GM21390 (cell line): ENCODE data around the gene GPR15LG.
A peak's percentile ranks its signal among the peaks of the same experiment; 100 is the strongest.
"Not testable (repeated sequence)": the region's sequence is repeated elsewhere in the genome, so short reads cannot be mapped to it uniquely, and the experiment has no call there.

Experiments
- ATAC-seq: cut with Tn5 transposase; IDR thresholded peaks from one replicate; pipeline ENCODE4 v1.9.1; 2021; ENCODE audit not compliant: unreplicated experiment

GPR15LG gene

GRCh38 chr10:84173501-84173929 is at the start of gene GPR15LG:
TSS of gene GPR15LG (plus strand) at chr10:84173801. CDS start at chr10:84173852, 51 bp downstream.
- peak; percentile 26 for ATAC-seq

GRCh38 chr10:84125910-84126784 is 47.5 kb upstream of the GPR15LG start:
- ATAC-seq, result not testable (repeated sequence)

DNA sequence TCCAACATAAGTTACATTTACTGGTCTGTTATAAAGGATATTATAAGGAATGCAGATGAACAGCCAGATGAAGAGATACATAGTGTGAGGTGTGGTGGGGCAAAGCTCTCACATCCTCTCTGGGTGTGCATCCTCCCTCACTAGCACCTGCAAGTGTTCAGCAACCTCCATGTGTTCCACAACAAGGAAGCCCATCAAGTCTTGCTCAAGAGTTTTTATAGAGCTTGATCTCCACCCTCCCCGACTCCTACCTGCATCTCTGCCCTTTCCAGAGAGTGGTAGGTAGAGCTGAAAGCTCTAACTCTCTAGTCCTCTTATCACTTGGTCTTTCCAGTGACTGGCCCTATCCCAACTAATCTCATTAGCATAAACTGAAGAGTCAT is 46.8 kb upstream of the GPR15LG start:
- ATAC-seq, result no peak

- no peak for ATAC-seq
These were observed 37.8 kb upstream of the GPR15LG start for GRCh38 chr10:84135836-84136235.

- ATAC-seq, result no peak
These were observed 35.8 kb upstream of the GPR15LG start for GRCh38 chr10:84137811-84138210.

DNA sequence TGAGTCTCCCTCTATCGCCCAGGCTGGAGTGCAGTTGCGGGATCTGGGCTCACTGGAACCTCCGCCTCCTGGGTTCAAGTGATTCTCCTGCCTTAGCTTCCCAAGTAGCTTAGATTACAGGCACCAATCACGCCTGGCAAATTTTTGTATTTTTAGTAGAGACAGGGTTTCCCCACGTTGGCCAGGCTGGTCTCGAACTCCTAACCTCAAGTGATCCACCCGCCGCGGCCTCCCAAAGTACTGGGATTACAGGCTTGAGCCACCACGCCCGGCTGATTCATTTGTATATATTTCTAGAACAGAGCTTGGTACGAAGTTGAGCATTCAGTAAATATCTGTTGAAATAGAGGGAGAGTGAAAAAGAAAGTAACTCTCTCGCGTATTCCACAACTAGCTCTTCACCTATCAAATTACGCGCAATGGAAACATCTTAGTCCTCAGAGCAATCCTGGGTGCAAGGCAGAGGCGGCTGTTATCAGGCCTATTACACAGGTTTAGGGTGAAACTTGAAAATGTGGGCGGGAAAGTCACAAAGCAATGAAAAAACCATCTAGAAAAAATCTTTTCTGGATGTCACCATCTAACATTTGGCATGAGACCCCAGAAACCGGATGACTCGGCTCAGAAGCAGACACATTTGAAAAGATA is 35.0 kb upstream of the GPR15LG start:
- peak; percentile 1 for ATAC-seq

- peak; percentile 99 for ATAC-seq
These were observed 34.2 kb upstream of the GPR15LG start, which contains the start of gene GHITM for GRCh38 chr10:84139126-84140035. TSS of gene GHITM (plus strand) at chr10:84139509. CDS start at chr10:84141501, 1,992 bp downstream.

DNA sequence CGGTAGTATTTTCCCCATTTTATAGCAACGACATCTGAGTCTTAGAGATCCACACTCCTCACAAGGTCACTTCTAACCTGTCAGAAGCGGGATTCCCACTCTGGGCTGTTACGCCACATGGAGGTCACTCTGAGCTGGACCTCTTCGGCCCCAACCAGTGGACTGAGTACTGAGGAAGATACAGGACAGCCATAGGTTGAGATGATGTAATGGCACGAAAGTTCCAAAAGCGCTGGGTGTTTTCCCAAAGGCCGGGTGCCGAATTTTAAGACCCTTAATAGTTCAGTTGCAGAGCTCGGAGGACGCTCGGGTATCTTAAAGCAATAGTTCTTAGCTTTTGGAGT is 33.6 kb upstream of the GPR15LG start:
- no peak for ATAC-seq

GRCh38 chr10:84147347-84147746 is 26.3 kb upstream of the GPR15LG start:
- ATAC-seq, result no peak

DNA sequence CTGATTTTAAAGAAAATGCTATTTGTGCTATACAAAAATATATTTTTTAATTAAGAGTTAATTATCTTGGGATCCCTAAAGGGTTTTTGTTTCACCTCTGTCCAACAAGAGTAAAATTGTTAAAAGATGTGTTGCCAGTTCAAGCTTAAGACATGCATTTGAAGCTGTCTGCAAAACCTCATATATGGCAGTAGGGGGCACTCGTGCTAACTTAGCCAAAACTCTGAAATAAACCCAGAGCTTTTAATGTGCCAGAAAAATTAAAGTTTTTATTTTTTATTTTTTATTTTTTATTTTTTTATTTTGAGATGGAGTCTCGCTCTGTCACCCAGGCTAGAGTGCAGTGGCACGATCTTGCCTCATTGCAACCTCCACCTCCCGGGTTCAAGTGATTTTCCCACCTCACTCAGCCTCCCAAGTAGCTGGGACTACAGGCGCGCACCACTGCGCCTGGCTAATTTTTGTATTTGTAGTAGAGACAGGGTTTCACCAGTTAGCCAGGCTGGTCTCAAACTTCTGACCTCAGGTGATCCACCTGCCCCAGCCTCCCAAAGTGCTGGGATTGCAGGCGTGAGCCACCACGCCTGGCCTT is 25.5 kb upstream of the GPR15LG start:
- peak; percentile 64 for ATAC-seq

- ATAC-seq, result no peak
These were observed 23.7 kb upstream of the GPR15LG start for GRCh38 chr10:84149854-84150253.

DNA sequence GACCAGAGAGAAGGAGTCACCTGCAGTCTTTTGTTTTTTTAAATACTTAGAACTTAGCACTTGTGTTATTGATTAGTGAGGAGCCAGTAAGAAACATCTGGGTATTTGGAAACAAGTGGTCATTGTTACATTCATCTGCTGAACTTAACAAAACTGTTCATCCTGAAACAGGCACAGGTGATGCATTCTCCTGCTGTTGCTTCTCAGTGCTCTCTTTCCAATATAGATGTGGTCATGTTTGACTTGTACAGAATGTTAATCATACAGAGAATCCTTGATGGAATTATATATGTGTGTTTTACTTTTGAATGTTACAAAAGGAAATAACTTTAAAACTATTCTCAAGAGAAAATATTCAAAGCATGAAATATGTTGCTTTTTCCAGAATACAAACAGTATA is 20.8 kb upstream of the GPR15LG start:
- ATAC-seq, result no peak

GRCh38 chr10:84155521-84155920 is 18.1 kb upstream of the GPR15LG start:
- ATAC-seq, result no peak

DNA sequence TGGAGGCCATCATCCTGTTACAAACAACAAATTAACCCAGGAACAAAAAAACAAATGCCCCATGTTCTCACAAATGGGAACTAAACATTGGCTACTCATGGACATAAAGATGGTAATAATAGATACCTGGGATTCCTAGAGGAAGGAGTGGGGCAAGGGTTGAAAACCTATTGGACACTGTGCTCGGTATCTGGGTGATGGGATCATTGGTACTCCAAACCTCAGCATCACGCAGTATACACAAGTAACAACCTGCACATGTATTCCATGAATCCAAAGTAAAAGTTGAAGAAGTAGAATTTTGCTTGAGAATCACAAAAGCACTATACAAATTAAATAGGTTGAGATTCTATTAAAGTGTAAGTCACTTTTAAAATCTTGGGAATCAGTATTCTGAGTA is 17.6 kb upstream of the GPR15LG start:
- ATAC-seq, result no peak

- no peak for ATAC-seq
These were observed 16.8 kb upstream of the GPR15LG start for GRCh38 chr10:84156768-84157167.

DNA sequence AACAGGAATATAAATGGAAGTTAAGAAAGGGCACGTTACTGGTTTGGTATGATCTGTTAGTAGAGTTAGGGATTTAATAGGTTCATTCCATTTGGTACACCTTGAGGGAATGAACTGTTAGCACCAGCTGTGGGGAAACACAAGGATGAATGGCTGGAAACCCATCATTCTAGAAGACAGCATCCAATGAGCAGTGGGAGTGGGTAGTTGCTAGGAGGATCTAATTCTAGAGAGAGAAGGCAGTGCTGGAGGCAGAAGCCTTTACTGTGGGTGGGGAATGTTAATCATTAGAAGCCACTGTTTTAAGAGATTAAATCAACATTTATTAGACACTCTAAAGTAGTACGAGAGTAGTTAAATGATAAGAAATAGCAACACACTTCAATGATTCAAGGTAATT is 15.5 kb upstream of the GPR15LG start:
- ATAC-seq, result no peak

DNA sequence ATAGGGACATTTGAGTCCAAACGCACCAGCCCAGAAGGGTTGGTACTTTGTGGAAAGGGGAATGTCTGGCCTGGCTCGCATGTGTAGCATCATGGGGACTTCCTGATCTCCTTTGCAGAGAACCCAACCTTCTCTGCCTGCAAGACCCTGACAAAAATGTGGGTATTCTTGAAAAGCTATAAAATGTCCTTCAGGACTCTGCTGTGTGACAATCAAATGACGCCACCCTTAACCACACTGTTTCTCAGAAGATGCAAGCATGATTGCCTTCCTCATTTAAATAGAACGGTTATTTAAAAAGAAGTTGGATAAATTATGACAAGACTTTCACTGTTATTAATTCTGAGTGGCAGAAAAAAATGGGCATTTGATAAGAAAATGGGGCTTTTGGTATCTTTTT is 15.1 kb upstream of the GPR15LG start:
- no peak for ATAC-seq

DNA sequence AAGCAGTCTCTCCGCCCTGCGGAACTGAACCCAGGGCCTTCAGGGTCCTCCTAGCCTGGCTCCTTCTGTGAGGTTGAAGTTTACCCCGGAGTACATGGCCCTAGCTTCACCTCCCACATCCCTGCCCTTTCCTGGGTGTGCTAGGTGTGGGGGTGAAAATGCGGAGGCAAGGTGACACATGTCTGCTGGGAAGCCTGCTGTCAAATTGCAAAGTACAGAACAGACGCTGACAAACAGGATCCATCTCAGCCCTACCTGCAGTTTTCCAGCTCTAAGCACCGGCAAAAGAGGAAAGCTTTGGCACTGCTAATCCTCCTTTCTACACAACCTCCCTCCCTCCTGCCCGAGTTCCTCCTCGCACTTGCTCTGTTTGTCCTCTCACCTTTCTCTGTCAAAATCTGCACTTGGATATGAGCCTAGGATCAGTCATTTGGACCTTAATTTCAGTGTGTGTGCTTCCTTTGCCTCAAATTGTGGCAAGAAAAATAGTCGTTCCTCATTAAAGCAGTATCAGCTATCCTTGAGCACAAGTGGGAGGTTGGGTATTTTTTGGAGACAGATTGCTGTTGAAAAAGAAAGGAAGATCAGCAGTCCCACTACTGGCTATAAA is 14.4 kb upstream of the GPR15LG start:
- no peak for ATAC-seq

DNA sequence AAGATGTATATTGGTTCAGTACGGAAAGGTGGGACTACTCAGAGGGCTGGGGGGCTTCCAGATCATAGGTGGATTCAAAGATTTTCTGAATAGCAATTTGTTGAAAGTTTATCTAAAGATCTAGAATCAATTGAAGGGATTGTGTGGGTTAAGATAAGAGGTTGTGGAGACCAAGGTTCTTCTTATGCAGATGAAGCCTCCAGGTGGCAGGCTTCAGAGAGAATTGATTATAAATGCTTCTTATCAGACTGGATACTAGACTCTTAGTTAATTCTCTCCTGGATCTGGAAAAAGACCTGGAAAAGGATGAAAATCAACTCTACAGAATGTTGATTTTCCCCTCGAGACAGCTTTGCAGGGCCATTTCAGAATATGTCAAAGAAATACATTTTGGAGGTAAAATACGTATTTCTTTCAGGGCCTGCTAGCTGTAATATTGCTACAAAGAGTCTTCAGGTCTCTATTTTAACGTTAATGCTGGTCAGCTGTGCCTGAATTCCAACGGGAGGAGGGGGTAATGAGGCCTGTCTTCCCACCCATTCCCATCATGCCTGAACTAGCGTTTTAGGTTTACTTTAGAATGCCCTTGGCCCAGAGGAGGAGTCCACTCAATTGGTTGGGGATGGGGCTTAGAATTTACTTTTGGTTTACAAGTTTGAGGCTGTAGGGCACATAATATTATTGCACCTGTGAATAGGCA is 12.8 kb upstream of the GPR15LG start:
- no peak for ATAC-seq

DNA sequence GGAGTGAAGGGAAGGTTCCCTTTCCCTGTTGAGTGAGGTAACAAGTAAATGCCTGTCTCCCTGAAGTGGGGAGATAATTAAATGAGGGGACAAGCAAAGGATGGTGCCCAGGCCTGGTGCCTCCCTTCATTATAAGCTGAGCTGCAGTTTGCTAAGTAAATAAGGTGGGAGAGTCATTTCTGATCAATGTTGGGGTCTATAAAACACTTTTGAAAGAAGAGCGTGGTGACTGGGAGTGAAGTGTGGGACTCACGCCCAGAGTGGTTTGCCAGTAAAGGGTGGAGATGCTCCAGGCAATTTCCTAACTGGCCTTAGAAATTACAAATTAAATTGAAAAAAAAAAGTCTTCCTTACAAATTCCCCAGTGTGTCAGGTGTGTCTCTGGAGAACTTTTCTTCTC is 9.6 kb upstream of the GPR15LG start:
- ATAC-seq, result no peak
